CD4-positive, alpha-beta T cell treated with Interleukin-17A for 4 hours (primary cell): Measurements from ENCODE around the gene TRIM8.
"Not testable (repeated sequence)": the region's sequence is repeated elsewhere in the genome, so short reads cannot be mapped to it uniquely, and the experiment has no call there.

Experiments
- DNase-seq: peaks from one replicate; pipeline ENCODE4 v3.0.0-alpha.2; 2020; ENCODE audit warnings: mixed read lengths

Gene TRIM8

DNA sequence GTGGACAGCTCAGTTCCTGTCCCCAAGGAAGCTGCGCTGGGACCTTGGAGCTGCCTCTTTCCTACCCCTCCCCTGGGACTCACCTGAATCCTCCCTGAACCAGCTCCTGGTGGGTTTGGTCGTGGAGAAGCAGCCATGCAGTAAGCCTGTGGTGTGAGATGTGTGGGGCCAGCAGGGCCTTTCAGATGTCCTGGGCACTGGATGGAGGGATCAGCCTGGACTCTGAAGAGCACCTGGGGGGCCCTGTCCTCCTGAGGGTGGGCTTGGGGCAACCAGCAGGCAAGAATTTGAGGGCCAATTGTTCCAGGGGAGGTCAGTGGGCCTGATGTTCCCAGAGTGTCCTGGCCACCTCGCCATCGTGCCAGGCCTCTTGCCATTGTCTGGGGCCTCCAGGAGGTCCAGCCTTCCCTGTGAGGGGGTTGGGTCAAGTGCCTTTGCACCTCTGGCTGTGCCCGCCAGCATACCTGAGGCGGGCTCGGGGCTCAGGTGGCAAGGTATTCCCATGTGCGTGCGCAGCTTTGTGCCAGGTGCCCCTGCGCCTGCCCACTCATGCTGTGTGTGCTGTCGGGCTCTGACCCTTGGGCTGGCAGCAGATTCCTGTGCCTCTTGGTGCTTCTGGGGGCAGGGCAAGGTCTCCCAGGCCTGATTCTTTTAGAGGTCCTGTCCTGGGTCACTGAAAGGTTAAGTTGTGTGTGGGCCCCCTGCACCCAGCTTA, 7.3 kb downstream of the TRIM8 start:
- DNase-seq, result no peak

DNA sequence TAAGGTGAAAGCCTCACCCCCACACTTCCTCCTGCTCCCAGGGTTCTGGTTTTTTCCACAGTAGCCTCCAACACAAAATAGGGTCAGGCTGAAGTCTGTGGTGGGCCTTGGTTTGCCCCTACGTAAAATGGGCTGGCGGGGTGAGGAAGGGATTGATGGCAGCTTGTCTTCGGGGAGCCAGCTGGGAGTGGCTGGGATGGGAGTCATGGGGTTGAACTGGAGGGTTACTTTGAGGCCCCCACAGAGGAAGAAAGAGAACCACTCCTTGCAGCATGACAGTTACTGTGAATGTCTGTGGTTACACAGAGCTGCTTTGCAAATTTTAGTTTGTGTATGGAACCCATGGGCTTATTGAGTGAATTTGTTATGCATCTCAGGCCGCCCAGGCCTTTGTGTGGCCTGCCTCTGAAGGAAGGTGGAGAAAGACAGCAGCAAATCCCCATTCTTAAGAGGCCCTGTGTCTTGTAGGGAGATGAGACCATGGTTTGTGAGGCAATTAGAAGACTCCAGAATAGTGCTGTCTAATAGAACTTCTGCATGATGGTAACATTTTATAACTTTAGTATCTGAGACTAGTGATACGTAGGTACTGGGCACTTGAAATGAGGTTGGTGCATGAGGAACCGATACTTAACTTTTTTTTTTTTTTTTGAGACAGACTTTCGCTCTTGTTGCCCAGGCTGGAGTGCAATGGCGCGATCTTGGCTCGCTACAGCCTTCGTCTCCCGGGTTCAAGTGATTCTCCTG, 8.1 kb downstream of the TRIM8 start:
- DNase-seq, result no peak

DNA sequence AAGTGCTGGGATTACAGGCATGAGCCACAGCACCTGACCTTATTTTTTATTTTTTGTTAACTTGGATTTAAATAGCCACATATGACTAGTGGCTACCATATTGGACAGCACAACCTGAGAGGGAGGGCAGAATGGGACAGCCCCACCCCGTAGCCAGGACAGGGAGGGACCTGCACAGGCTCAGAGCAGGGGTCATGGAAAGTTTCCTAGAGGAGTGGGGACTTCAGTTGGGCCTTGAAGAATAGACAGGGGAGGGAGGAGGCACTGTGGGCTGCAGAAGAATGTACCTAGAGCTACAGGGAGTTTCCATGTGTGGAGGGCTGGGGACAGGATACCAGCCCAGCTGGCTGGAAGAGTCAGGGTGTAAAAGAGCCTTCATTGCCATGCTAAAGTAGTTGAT, 8.8 kb downstream of the TRIM8 start:
- DNase-seq, result no peak

DNA sequence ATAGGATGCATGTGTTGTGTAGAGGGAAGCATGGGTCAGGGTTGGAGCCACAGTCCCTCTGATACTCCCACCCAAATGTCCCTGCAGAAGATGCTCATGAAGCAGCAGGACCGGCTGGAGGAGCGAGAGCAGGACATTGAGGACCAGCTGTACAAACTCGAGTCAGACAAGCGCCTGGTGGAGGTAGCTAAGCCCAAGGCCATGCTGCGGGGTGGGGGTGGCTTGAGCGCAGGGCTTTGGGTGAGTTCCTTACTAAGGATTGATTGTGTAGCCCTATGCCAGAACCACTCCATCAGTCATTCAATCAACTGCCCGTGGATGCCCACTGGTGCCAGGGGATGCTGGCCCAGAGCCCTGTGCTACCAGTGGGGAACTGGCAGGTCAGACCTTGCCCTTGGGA, 10.3 kb downstream of the TRIM8 start:
- DNase-seq, result no peak

DNA sequence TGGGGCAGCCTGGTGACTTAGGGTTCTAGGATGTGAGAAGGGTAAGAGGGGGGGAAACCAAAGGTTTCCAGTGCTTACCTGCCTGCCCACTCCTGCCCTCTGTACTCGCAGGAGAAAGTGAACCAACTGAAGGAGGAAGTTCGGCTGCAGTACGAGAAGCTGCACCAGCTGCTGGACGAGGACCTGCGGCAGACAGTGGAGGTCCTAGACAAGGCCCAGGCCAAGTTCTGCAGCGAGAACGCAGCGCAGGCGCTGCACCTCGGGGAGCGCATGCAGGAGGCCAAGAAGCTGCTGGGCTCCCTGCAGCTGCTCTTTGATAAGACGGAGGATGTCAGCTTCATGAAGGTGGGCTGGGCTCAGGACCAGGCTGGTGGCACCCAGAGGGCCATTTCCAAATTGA, 10.7 kb downstream of the TRIM8 start:
- DNase-seq, result no peak

DNA sequence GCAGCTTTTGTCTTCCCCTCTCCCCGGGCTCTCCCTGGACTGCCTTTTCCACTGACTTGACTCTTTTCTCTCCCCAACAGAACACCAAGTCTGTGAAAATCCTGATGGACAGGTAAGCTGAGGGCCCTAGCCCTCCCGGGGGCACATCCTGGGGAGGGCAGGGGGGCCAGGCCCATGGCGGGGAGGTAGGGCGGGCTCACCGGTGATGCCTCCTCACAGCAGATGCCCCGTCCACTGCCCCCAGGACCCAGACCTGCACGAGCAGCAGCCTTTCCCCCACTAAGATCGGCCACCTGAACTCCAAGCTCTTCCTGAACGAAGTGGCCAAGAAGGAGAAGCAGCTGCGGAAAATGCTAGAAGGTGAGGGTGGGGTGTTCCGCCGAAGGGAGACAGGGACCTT, 11.7 kb downstream of the TRIM8 start:
- DNase-seq, result no peak

DNA sequence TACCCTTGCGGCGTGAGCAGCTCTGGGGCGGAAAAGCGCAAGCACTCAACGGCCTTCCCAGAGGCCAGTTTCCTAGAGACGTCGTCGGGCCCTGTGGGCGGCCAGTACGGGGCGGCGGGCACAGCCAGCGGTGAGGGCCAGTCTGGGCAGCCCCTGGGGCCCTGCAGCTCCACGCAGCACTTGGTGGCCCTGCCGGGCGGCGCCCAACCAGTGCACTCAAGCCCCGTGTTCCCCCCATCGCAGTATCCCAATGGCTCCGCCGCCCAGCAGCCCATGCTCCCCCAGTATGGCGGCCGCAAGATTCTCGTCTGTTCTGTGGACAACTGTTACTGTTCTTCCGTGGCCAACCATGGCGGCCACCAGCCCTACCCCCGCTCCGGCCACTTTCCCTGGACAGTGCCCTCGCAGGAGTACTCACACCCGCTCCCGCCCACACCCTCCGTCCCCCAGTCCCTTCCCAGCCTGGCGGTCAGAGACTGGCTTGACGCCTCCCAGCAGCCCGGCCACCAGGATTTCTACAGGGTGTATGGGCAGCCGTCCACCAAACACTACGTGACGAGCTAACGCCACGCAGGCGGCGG, 12.6 kb downstream of the TRIM8 start:
- DNase-seq, result no peak

DNA sequence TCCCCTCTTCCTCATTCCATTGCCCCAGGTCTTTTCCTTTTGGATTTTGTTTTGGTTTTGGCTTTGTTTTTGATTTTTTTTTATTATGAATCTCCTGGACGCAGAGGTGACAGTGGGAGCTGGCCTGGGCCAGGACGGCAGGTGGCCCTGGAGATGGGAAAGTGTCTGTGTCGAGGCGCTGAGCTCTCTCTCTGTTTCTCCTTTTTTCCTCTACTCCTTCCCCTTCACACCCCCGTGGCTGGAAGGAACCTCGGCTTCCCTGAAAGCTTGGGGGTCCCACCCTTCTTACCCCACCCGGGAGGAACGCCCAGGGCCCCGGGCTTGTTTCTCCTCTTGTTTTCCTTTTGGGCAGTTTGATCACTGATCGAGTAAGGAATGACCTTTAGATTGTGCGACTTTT, 13.2 kb downstream of the TRIM8 start:
- no peak for DNase-seq

DNA sequence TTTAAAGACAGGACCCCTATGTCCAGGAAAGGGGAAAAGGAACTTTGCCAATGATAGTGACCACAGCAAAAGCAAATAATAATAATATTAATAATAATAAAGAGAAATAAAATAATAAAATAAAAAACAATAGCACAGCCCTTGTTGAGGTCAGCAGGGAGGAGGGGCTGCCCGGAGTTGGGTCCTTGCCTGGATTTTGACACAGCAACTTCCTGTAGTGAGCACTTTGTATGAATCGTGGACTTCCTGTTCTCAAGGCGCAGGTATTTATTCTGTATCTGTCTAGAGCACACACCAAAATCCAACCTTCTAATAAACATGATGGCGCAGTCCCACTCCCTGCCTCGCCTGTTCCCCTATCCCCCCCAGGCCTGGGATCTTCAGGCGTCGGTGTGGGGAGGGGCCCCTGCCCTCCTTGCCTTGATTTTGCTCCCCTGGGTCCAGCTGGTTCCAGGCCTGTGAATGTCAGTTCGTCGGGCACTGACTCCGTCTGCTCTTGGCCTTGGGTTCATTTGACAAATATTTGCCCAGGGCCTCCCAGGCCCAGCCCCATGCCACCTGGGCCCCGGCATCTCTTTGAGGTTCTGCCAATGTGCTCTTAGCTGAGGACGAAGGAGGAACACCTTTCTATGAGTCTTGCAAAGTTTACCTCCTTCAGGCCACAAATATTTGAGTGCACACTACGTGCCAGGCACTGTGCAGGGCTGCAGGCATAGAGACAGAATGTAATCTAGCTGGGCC, 13.9 kb downstream of the TRIM8 start:
- peak; percentile 29 for DNase-seq

DNA sequence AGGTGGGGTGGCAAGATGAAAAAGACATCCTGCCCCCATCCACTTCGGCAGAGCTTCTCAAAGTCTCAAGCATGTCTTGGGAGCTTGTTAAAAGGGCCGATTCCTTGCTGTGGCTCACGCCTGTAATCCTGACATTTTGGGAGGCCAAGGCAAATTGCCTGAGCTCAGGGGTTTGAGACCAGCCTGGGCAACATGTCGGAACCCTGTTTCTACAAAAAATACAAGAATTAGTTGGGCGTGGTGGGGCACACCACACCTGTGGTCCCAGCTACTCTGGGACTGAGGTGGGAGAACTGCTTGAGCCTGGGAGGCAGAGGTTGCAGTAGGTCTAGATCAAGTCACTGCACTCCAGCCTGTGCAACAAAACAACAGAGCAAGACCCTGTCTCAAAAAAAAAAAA, 14.5 kb downstream of the TRIM8 start:
- no peak for DNase-seq

DNA sequence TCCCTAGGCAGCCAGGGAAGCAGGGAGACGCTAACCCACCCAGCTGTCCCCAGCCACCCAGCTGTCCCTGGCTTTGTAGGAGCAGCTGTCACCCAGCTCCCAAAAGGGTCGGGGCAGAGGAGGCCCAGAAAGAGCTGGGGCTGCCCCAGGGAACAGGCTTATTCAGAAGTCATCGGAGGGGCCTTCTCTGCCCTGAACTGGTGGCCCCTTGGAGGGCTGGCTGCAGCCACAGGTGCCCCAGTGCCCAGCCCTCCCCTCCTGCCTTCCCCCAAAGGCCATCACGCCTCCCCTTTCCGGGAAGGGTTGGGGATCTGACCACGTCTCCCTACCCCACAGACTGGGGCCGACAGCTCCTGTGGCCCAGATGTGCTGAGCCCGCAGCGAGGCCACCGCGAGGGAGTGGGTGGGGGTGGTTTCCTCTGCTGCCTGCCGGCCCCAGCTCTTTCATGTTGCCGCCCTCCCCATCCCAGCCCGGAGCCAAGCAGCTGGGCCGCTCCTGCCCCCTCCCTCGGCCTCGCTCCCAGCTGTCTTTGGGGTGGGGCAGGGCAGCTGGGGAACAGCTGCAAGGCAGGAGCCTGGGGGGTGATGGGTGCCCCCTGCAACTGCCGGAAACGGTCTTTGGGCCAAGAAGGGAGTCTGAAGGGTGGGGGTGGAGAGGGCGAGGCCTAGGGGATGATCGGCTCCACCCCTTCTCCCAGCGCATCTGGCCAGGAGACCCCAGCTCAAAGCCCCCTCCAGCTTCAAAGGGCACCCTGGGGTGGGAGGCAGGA, 16.8 kb downstream of the TRIM8 start:
- peak; percentile 71 for DNase-seq

DNA sequence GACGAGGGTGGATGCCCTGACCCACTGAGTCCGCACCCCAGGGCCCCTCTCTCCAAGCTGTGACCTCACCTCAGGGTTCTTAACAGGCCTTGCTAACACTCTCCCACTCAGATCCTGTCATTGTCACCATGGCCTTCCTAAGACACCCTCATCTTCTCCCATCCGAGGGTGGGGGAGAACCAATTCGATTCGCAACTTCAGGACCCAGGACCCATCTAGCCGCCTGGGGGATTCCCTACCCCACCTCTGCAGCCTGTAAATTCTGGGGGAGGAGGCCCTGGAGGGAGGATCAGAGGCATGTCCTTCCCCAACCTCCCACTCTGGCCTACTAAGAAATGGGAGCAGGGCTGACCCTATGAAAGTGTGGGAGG, 17.4 kb downstream of the TRIM8 start:
- no peak for DNase-seq

DNA sequence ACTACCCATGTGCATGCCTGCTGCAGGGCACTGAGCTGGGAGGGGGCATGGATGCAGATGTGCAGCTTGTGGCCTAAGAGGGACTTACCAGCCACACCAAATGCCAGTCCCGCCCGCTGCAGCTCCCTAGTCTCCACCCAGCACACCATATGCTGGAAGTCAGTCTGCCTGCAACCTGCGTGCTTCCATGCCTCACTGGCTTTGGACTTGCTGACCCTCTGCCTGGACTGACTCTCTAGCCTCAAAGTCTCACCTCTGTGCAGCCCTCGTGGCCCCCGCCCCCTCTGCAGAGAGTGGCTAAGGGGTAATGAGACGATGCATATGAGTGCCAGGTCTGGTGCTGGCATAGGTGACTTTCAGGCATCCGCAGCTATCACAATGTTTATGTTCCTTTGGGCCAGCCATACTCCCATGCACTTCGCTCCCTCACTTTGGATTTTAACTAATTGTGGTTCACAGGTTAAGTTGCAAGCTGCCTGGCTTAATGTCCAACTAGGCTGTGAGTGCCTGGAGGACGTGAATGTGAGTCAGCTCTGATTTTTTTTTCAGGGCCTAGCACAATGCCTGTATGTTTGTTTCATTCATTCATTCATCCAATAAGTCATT, 21.7 kb downstream of the TRIM8 start:
- DNase-seq, result no peak

DNA sequence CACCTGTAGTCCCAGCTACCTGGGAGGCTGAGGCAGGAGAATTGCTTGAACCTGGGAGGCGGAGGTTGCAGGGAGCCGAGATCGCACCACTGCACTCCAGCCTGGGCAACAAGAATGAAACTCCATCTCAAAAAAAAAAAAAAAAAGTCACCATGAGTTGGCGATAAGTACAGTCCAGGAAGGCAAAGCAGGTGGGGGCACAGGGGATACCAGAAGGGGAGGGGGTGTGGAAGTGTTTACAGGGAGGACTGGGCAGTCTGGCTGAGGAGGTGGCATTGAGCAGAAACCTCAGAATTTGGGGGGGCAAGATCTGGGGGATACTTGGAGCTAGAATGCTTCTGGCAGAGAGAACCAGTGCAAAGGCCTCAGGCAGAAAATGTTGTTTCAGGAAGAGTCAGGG, 23.1 kb downstream of the TRIM8 start:
- DNase-seq, result not testable (repeated sequence)

DNA sequence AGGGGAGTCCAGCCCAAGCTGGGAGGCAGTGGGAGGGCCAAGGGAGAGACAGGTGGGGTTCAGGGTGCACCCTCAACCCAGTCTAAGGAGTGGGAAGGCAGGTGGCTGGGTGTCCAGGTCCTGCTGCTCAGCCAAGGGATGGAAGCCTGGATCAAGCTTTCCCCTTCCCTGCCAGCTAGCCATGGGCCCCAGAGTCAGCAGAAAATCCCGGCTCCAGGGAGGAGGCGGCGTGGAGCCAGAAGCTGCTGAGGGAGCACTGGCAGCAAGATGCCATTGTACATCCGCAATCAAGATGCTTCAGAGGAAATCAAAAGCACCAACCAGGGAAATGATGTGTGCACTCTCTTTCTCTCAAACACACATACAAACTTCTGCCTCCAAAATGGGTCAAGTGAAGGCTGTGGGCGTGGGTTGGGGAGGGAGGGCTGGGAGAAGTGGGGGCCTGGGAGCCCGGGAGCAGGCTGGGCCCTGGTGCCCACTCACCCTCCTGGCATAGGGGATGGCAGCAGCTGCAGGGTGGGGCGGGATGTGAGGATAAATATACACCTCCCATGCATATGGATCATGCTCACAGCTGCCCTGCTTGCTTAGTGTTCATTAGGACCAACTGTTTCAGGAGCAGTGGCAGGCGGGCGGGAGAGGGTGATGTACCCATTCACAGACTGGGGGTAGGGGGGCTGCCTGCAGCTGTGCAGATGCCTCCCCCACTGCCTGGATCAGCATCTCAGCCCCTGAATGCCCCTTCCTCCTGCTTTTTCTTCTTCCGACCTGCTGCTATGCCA, 24.2 kb downstream of the TRIM8 start:
- no peak for DNase-seq

DNA sequence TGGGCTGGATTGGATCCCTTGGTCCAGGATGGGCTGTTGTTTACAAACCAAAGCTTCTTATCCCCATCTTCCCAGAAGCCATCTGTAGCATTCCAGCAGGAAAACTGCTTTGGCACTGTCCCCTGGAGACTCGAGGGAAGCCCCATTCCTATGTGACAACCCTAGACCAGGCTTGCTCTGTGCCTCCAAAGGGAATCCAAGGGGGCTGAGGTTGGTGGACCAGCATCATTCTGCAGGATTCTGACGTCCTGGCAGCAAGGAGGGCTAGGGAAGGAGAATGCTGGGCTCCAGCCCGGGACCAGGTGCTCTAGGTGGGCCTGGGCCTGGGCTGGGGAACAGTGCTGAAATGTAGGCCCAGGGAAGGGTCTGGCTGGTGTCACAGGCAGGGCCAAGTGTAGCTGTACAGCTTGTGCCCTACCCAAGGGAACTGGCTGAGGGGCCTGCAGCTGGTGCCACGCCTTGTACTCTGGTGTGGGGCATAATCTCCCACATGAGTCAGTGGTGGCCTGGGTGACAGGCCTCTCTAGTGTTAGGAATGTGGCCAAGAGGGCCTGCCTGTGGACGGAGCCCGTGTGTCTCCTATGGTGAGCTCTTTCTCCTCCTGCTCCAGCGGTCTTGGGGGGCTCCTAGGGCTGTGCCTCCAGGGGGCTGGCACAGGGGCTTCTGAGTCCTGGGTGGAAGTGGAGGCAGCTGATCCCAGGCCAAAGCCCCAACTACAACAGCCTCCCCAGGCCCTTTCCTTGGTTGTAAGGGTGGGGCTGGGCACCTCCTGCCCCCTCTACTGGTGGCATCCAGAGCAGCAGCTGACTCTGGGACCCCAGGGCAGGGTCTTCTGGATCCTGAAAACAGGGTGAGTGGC, 25.2 kb downstream of the TRIM8 start:
- DNase-seq, result peak; percentile 38

DNA sequence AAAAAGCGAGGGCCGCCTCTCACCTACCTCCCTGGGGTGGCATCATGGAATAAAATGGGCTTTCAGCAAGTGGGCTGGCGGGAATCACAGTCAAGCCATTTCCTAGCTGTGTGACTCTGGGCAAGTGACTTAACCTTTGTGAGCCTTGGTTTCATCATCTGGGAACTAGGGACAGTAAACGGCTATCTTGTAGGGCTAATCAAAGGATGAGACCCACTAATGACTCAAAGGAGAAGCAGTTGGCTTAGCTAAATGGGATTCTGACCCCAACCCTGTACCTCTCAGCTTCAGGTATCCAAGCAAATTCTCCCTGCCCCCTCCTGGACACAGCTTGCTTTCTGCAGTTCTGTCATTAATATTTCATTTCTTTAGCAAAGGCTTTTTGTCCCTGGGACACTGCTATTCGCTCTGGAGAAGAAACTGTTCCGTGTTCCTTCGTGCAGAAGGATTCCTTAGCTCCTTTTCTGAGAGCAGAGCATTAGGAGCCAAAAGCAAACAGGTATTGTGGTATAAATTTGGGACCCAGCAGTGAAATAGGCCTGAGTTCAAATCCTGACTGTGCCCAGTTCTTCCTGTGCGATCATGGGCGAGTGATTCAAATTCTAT, 25.9 kb downstream of the TRIM8 start:
- no peak for DNase-seq

DNA sequence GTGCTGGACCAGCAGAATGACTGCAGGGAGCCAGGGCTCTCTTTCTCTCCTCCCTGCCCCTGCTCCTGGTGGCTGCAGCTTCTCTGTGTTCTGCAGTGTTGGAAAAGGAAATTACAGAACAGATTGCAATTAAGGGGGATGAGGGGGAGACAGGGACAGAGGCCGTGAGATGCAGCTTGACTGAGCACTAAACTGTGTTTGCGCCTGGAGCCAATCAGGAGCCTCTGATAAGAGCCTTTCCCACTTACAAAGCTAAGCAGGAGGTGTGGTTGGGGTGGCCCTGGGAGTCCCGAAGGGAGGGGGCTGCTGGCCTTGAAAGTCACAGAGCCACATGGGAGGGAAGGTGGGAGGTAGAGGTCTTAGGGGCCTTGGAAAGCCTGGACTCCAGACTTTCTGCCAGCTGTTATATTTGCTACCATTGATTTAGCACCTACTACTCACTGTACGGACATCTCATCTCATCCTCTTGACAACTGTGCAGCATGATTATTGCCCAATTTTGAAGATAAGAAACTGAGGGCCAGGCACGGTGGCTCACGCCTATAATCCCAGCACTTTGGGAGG, 26.7 kb downstream of the TRIM8 start:
- no peak for DNase-seq

DNA sequence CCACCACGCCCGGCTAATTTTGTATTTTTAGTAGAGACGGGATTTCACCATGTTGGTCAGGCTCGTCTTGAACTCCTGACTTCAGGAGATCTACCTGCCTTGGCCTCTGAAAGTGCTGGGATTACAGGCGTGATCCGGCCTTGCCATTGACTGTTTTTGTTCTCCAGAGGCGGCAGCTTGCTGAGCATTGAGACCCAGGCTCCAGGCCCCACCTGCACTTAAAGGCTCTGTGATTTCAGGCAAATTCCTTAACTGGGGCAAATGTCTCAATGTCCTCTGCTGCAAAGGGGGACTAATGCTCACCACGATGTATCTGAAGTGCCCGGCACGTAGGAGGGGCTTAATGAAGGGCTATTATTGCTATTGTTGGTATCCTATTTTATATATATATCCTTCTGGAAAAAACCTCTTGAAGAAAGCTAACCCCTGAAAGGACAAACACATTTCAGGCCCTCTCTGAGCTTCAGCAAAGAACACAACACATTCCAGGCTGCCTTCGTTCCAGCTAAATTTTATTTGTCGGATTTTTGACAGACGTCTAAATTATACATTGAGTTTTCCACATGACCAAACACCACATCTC, 29.0 kb downstream of the TRIM8 start:
- DNase-seq, result no peak
